Measurements from ENCODE around the gene ARL6IP6. TPM values are rescaled to one million over a fixed set of nuclear protein-coding genes. Genes with fewer than 3 reads are reported as not detected.

Gene ARL6IP6
- total RNA-seq, 4 donors from 2014 or later, result 6.5 to 20.2 (median 12.8) TPM

GRCh38 chr2:152781175-152781574 is 62.8 kb downstream of the ARL6IP6 start:
- intact Hi-C loops (cut with DNase I), result no loop called here
- WGBS, result 92% methylated on average over 3 of the region's 3 CpGs

GRCh38 chr2:152782171-152782570 is 63.8 kb downstream of the ARL6IP6 start:
- Histone ChIP-seq H3K9me3 (no peaks in the 10 kb centered on the region), H3K27me3 (no peaks in the 10 kb centered on the region), H3K27ac (replicated peaks in 1 of 4) (no peak overlapping the region), H3K36me3 (no peaks in the 10 kb centered on the region), H3K4me3 (no peak overlapping the region), H3K4me1 (no peaks in the 10 kb centered on the region)
- TF ChIP-seq POLR2A (IDR thresholded peaks at IDR 0.05; ENCODE audit: low read depth), result no peak
- TF ChIP-seq CTCF (IDR thresholded peaks at IDR 0.05), result no peak
- no peak for TF ChIP-seq POLR2AphosphoS5 (IDR thresholded peaks at IDR 0.05)
- TF ChIP-seq EP300 (IDR thresholded peaks at IDR 0.05), result no peak
- WGBS, result 76% methylated on average over 2 of the region's 2 CpGs
- no peak for DNase-seq (ENCODE audit: extremely low spot score)
- intact Hi-C loops (cut with DNase I), result no loop called here

More at GRCh38 chr2:152781175-152781574, 62.8 kb downstream of the ARL6IP6 start:
- H3K27ac ChIP-seq (replicated peaks in 1 of 4), result no peak overlapping the region
- no peaks in the 10 kb centered on the region for H3K36me3 ChIP-seq
- no peak overlapping the region for H3K4me3 ChIP-seq
- H3K27me3 ChIP-seq, result no peaks in the 10 kb centered on the region
- H3K9me3 ChIP-seq, result no peaks in the 10 kb centered on the region
- TF ChIP-seq CTCF (IDR thresholded peaks at IDR 0.05) (no peak), POLR2AphosphoS5 (IDR thresholded peaks at IDR 0.05) (no peak), EP300 (IDR thresholded peaks at IDR 0.05) (no peak), POLR2A (IDR thresholded peaks at IDR 0.05; ENCODE audit: low read depth) (no peak)
- no peaks in the 10 kb centered on the region for H3K4me1 ChIP-seq
- DNase-seq (ENCODE audit: extremely low spot score), result no peak

GRCh38 chr2:152790883-152791282 is 72.5 kb downstream of the ARL6IP6 start:
- no peaks in the 10 kb centered on the region for H3K9me3 ChIP-seq
- intact Hi-C loops (cut with DNase I), result no loop called here
- H3K27ac ChIP-seq (replicated peaks in 1 of 4), result no peak overlapping the region
- 53% methylated on average over 9 of the region's 9 CpGs for WGBS
- H3K36me3 ChIP-seq, result no peaks in the 10 kb centered on the region
- H3K4me3 ChIP-seq, result no peak overlapping the region
- H3K4me1 ChIP-seq, result no peaks in the 10 kb centered on the region
- no peak for DNase-seq (ENCODE audit: extremely low spot score)
- no peak for TF ChIP-seq EP300 (IDR thresholded peaks at IDR 0.05)
- no peak for TF ChIP-seq POLR2AphosphoS5 (IDR thresholded peaks at IDR 0.05)
- TF ChIP-seq POLR2A (IDR thresholded peaks at IDR 0.05; ENCODE audit: low read depth), result no peak
- TF ChIP-seq CTCF (IDR thresholded peaks at IDR 0.05), result no peak
- no peaks in the 10 kb centered on the region for H3K27me3 ChIP-seq

GRCh38 chr2:152791979-152792378 is 73.6 kb downstream of the ARL6IP6 start:
- 63% methylated on average over 3 of the region's 3 CpGs for WGBS
- intact Hi-C loops (cut with DNase I), result no loop called here
- H3K9me3 ChIP-seq, result no peaks in the 10 kb centered on the region
- no peak for DNase-seq (ENCODE audit: extremely low spot score)
- no peaks in the 10 kb centered on the region for H3K4me1 ChIP-seq
- H3K27me3 ChIP-seq, result no peaks in the 10 kb centered on the region
- no peaks in the 10 kb centered on the region for H3K36me3 ChIP-seq
- no peak overlapping the region for H3K4me3 ChIP-seq
- no peak overlapping the region for H3K27ac ChIP-seq (replicated peaks in 1 of 4)
- no peak for TF ChIP-seq POLR2A (IDR thresholded peaks at IDR 0.05; ENCODE audit: low read depth)

GRCh38 chr2:152792974-152793373 is 74.6 kb downstream of the ARL6IP6 start:
- intact Hi-C loops (cut with DNase I), result no loop called here
- no peak overlapping the region for H3K27ac ChIP-seq (replicated peaks in 1 of 4)
- H3K27me3 ChIP-seq, result no peaks in the 10 kb centered on the region
- no peak overlapping the region for H3K4me3 ChIP-seq
- H3K36me3 ChIP-seq, result no peaks in the 10 kb centered on the region
- H3K4me1 ChIP-seq, result no peaks in the 10 kb centered on the region
- DNase-seq (ENCODE audit: extremely low spot score), result no peak
- TF ChIP-seq EP300 (IDR thresholded peaks at IDR 0.05) (no peak), POLR2A (IDR thresholded peaks at IDR 0.05; ENCODE audit: low read depth) (no peak), CTCF (IDR thresholded peaks at IDR 0.05) (no peak), POLR2AphosphoS5 (IDR thresholded peaks at IDR 0.05) (no peak)
- no peaks in the 10 kb centered on the region for H3K9me3 ChIP-seq
- 80% methylated on average over 4 of the region's 4 CpGs for WGBS

All from esophagus muscularis mucosa (tissue), 4 donors.